Measurements from ENCODE around the gene SETD2. TPM values are rescaled to one million over a fixed set of nuclear protein-coding genes. Genes with fewer than 3 reads are reported as not detected.

Gene SETD2
- total and polyA plus RNA-seq, 2 donors (not counting 1 experiment from before 2014, with no cell fraction given): 22.6 to 91.4 TPM

DNA sequence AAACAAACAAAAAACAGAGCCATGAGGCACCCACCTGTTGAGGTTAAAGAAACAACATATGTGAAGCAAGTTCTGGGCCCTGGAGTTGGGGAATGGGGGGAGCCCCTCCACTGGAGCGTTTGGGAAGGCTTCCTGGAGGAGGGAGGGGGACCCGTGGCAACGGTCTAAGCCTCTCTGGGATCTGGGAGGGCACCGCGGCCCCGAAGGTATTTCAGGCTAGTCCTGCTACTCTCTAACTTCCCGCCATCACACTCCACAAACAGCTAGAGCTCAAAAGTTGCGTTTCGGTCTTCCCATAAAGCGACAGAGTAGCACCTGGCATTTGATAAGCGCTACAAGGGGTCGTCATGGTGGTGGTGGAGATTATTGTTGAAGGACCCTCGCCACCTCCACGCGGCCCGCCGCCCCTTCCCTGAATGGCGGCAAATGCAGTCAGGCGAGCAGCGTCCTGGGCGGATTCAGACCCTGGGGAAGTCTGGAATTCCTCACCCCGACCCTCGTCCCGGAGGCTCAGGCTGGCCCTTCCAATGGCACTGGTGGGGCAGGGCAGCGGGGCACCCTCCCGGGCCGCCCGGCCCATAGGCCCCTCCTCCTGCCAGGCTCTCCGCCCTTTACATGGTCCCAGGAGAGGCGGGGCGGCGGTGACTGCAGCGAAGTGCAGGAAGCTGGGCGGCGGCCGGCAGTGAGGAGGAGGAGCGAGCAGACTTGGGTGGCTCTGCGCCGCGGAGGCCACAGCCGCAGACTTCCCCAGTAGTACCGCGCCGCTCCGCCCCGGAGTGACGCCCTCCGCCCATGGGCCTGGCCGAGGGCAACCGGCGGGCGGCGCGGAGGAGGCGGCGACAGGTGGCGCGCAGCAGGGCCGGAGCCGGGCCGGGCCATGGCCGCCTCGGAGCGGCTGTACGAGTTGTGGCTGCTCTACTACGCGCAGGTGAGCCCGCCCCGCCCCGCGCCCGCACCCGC is 184.6 kb downstream of the SETD2 start, which contains the start of gene NBEAL2:
Gene NBEAL2 (plus strand): TSS at position 682 of the 960 bp plus-strand sequence. CDS start 196 bp downstream, at position 878.
- CTCF ChIA-PET: interaction anchor here (0.7 to 3.4 kb wide), 10 partner anchors 12 to 56 kb away, joined by 3 to 21 read pairs (median 4); no protein-coding TSS in a partner anchor
- Histone ChIP-seq H3K9ac (ENCODE audit: low read length) (peak within 1 kb of the TSS; percentile 80), H4K20me1 (ENCODE audit: control insufficient read depth, insufficient read depth, low read length, poor library complexity, severe bottlenecking) (peaks cover 21% of the 10 kb centered on the region), H3K4me3 (ENCODE audit: control extremely low read depth in 1 of 5, extremely low read depth in 1 of 5, insufficient read depth in 1 of 5, low read depth in 2 of 5, low read length in 4 of 5) (peak within 1 kb of the TSS; percentile 67 to 88 (median 84)), H3K4me1 (ENCODE audit: control insufficient read depth in 2 of 2, insufficient read depth in 2 of 2, low read length in 2 of 2) (peaks cover 47 to 71% of the 10 kb centered on the region in 2 donors), H3K36me3 (replicated peaks in 1 of 2; ENCODE audit: control extremely low read depth in 1 of 2, control insufficient read depth in 1 of 2, extremely low read depth in 1 of 2, insufficient read depth in 2 of 2, low read length in 1 of 2) (no peaks in the 10 kb centered on the region), H3K79me2 (ENCODE audit: control insufficient read depth, insufficient read depth, low read length) (peaks cover 84% of the 10 kb centered on the region), H3K4me2 (replicated peaks; ENCODE audit: low read depth, low read length, poor library complexity, severe bottlenecking) (peak within 1 kb of the TSS; percentile 90), H3K9me3 (ENCODE audit: control extremely low read depth in 1 of 3, control insufficient read depth in 2 of 3, insufficient read depth in 1 of 3, low read length in 2 of 3) (no peaks in the 10 kb centered on the region), H3K27ac (ENCODE audit: low read length in 2 of 2) (peak within 1 kb of the TSS; percentile 75 to 88), H3K27me3 (replicated peaks in 1 of 4; ENCODE audit: control extremely low read depth in 1 of 4, control insufficient read depth in 3 of 4, insufficient read depth in 4 of 4, low read length in 3 of 4) (no peaks in the 10 kb centered on the region), H2AFZ (ENCODE audit: insufficient read depth, low read depth, low read length, poor library complexity, severe bottlenecking) (peak within 1 kb of the TSS; percentile 91)
- peak; percentile 96 for DNase-seq
- Mint-ChIP-seq H3K27me3 (no peaks in the 10 kb centered on the region), H3K27ac (peak within 1 kb of the TSS; percentile 91), H3K4me3 (peak within 1 kb of the TSS; percentile 92), H3K4me1 (peaks cover 60% of the 10 kb centered on the region), H3K9me3 (ENCODE audit: insufficient read depth) (no peaks in the 10 kb centered on the region)
- intact Hi-C loops (cut with micrococcal nuclease): loop anchor here (1.0 to 5.0 kb wide), 6 partner anchors 8 to 803 kb away; partner anchors contain the start of genes SETD2 and SMARCC1
- TF ChIP-seq, protein P1, sequence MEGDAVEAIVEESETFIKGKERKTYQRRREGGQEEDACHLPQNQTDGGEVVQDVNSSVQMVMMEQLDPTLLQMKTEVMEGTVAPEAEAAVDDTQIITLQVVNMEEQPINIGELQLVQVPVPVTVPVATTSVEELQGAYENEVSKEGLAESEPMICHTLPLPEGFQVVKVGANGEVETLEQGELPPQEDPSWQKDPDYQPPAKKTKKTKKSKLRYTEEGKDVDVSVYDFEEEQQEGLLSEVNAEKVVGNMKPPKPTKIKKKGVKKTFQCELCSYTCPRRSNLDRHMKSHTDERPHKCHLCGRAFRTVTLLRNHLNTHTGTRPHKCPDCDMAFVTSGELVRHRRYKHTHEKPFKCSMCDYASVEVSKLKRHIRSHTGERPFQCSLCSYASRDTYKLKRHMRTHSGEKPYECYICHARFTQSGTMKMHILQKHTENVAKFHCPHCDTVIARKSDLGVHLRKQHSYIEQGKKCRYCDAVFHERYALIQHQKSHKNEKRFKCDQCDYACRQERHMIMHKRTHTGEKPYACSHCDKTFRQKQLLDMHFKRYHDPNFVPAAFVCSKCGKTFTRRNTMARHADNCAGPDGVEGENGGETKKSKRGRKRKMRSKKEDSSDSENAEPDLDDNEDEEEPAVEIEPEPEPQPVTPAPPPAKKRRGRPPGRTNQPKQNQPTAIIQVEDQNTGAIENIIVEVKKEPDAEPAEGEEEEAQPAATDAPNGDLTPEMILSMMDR (IDR thresholded peaks at IDR 0.05): no peak
- TF ChIP-seq EZH2 (IDR thresholded peaks at IDR 0.05; ENCODE audit: borderline replicate concordance, insufficient read depth, low read depth, low read length, poor library complexity, severe bottlenecking): no peak
- POLR2A ChIA-PET: interaction anchor here (0.9 to 2.2 kb wide), 9 partner anchors 8 to 62 kb away, joined by 3 to 15 read pairs (median 4); no protein-coding TSS in a partner anchor
- under 1% methylated on average over 66 of the region's 73 CpGs for WGBS (ENCODE audit: insufficient coverage)
- peak; percentile 74 for ATAC-seq (ENCODE audit: low read depth)

Measured in B cell (primary cell).